HL-60 (cell line): ENCODE data around the gene ANKRD6.
A peak's percentile ranks its signal among the peaks of the same experiment; 100 is the strongest.

Experiments
- CTCF ChIP-seq: IDR thresholded peaks from one replicate; pipeline ENCODE4 v1.5.1; 2011; ENCODE audit warnings: low read length, control low read depth, inconsistent platforms; ENCODE audit not compliant: insufficient read depth
- POLR2AphosphoS5 ChIP-seq: IDR thresholded peaks from 2 replicates; pipeline ENCODE4 v1.6.1; 2012; ENCODE audit warnings: low read depth
- REST ChIP-seq: IDR thresholded peaks from 2 replicates; pipeline ENCODE4 v1.6.1; 2012; ENCODE audit warnings: low read depth; ENCODE audit not compliant: insufficient replicate concordance

GRCh38 chr6:89406141-89406540 is 26.8 kb upstream of the ANKRD6 start:
- TF ChIP-seq POLR2AphosphoS5 (peak; percentile 57; the same call in 1 of the 2 replicates), CTCF (no peak), REST (no peak)
